ENCODE data around the gene TAGAP.
A peak's percentile ranks its signal among the peaks of the same experiment; 100 is the strongest.

The TAGAP gene

GRCh38 chr6:159074876-159075275 is 30.1 kb upstream of the TAGAP start:
- Histone ChIP-seq H3K36me3 (no peaks in the 10 kb centered on the region), H3K9me3 (no peaks in the 10 kb centered on the region), H3K4me1 (ENCODE audit: control insufficient read depth in 1 of 2, insufficient read depth in 1 of 2, low read depth in 1 of 2, low read length in 1 of 2) (peaks cover 44 to 55% of the 10 kb centered on the region in 2 experiments), H3K27me3 (no peaks in the 10 kb centered on the region), H3K27ac (no peak overlapping the region), H3K4me3 (ENCODE audit: low read depth in 1 of 2, low read length in 1 of 2) (no peak overlapping the region)
- no peak for TF ChIP-seq CTCF (IDR thresholded peaks at IDR 0.05)

GRCh38 chr6:159074120-159074684 is 29.4 kb upstream of the TAGAP start:
- TF ChIP-seq CTCF (IDR thresholded peaks at IDR 0.05): no peak
- peaks cover 44 to 55% of the 10 kb centered on the region in 2 experiments for H3K4me1 ChIP-seq (ENCODE audit: control insufficient read depth in 1 of 2, insufficient read depth in 1 of 2, low read depth in 1 of 2, low read length in 1 of 2)
- no peak overlapping the region for H3K27ac ChIP-seq
- H3K27me3 ChIP-seq: no peaks in the 10 kb centered on the region
- no peak overlapping the region for H3K4me3 ChIP-seq (ENCODE audit: low read depth in 1 of 2, low read length in 1 of 2)
- no peaks in the 10 kb centered on the region for H3K9me3 ChIP-seq
- no peaks in the 10 kb centered on the region for H3K36me3 ChIP-seq

GRCh38 chr6:159071843-159072769 is 27.3 kb upstream of the TAGAP start:
- Histone ChIP-seq H3K4me3 (ENCODE audit: low read depth in 1 of 2, low read length in 1 of 2) (no peak overlapping the region), H3K9me3 (no peaks in the 10 kb centered on the region), H3K36me3 (no peaks in the 10 kb centered on the region), H3K27ac (peak overlapping the region; percentile 40), H3K27me3 (no peaks in the 10 kb centered on the region), H3K4me1 (ENCODE audit: control insufficient read depth in 1 of 2, insufficient read depth in 1 of 2, low read depth in 1 of 2, low read length in 1 of 2) (peaks cover 53 to 56% of the 10 kb centered on the region in 2 experiments)
- TF ChIP-seq CTCF (IDR thresholded peaks at IDR 0.05): no peak

GRCh38 chr6:159068904-159069578 is 24.2 kb upstream of the TAGAP start:
- H3K4me1 ChIP-seq (ENCODE audit: control insufficient read depth in 1 of 2, insufficient read depth in 1 of 2, low read depth in 1 of 2, low read length in 1 of 2): peaks cover 70 to 74% of the 10 kb centered on the region in 2 experiments
- H3K4me3 ChIP-seq (ENCODE audit: low read depth in 1 of 2, low read length in 1 of 2): peak overlapping the region; percentile 36 to 46
- H3K9me3 ChIP-seq: no peaks in the 10 kb centered on the region
- no peaks in the 10 kb centered on the region for H3K27me3 ChIP-seq
- H3K27ac ChIP-seq: peak overlapping the region; percentile 98
- H3K36me3 ChIP-seq: no peaks in the 10 kb centered on the region
- TF ChIP-seq CTCF (IDR thresholded peaks at IDR 0.05): no peak

- H3K4me3 ChIP-seq (ENCODE audit: low read depth in 1 of 2, low read length in 1 of 2): peak overlapping the region; percentile 36 to 46
- H3K27ac ChIP-seq: peak overlapping the region; percentile 98
- no peak for TF ChIP-seq CTCF (IDR thresholded peaks at IDR 0.05)
- H3K36me3 ChIP-seq: no peaks in the 10 kb centered on the region
- H3K9me3 ChIP-seq: no peaks in the 10 kb centered on the region
- H3K27me3 ChIP-seq: no peaks in the 10 kb centered on the region
- peaks cover 85 to 86% of the 10 kb centered on the region in 2 experiments for H3K4me1 ChIP-seq (ENCODE audit: control insufficient read depth in 1 of 2, insufficient read depth in 1 of 2, low read depth in 1 of 2, low read length in 1 of 2)
Measured at GRCh38 chr6:159067334-159067733, 22.5 kb upstream of the TAGAP start.
